H1 (cell line): ENCODE data around the gene EGLN2. TPM values are rescaled to one million over a fixed set of nuclear protein-coding genes. Genes with fewer than 3 reads are reported as not detected.

Source experiments
- CHD7 ChIP-seq: fragments of 300-600 bp; sonication (generic); IDR thresholded peaks from 2 replicates; pipeline ENCODE4 v1.7.1; 2012; ENCODE audit warnings: low read length, moderate library complexity, mild to moderate bottlenecking, inconsistent platforms; ENCODE audit not compliant: insufficient replicate concordance
- CTBP2 ChIP-seq: IDR thresholded peaks from 2 replicates; pipeline ENCODE4 v1.7.0; 2011; ENCODE audit warnings: borderline replicate concordance, mild to moderate bottlenecking, moderate library complexity, mixed read lengths, low read length; ENCODE audit not compliant: insufficient read depth, insufficient read length
- polyA plus RNA-seq, 7 experiments: library from polyadenylated mRNA; depleted of rRNA in 3 of 7; stranded (reverse) in 5 of 7; unstranded in 2 of 7; fragments of >200 nt in 5 of 7; fragments of 200-250 nt in 2 of 7; gene quantifications; 1 replicate in 5 of 7; 2 replicates in 1 of 7; 4 replicates in 1 of 7; pipeline versions ENCODE4 v1.2.1 to v1.2.3, GENCODE V29; 2011 to 2013; ENCODE audit warnings: missing spikeins in 2 of 7, mixed read lengths in 2 of 7
- total RNA-seq: library from RNA; stranded (reverse); fragmentation: NEBNext Ultra II Directional; extraction: Animal tissue kit (Norgen Biotek cat#: 25700); gene quantifications from 2 replicates; pipeline ENCODE4 v1.2.1, GENCODE V29; 2021

EGLN2 gene
- total and polyA plus RNA-seq, 2 of the 8 experiments (the other 6 are each of a cell fraction or from before 2014, with no cell fraction given), result 86.9 to 103 TPM

DNA sequence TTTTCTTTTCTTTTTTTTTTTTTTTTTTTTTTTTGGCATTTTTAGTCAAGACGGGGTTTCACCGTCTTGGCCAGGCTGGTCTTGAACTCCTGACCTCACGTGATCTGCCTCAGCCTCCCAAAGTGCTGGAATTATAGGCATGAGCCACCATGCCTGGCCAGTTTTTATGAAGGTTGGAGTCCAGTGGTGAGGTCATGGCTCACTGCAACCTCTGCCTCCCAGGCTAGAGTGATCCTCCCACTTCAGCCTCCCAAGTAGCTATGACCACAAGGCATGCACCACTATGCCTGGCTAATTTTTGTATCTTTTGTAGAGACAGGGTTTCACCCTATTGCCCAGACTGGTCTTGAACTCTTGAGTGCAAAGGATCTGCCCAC, 43.8 kb upstream of the EGLN2 start (continued):
- TF ChIP-seq CHD7, result no peak
- no peak for TF ChIP-seq CTBP2
